Right renal cortex interstitium (tissue), 3 donors: ENCODE results near the gene ATP8A2. TPM values are rescaled to one million over a fixed set of nuclear protein-coding genes. Genes with fewer than 3 reads are reported as not detected.

Source experiments
- DNase-seq, 3 donors: peaks; one replicate each; pipeline ENCODE4 v3.0.0-alpha.2; 2013; ENCODE audit warnings: low read depth in 3 of 3, low spot score in 2 of 3
- polyA plus RNA-seq, 3 donors: library from polyadenylated mRNA; unstranded; fragments of 120-200 nt; gene quantifications; one replicate each; pipeline ENCODE4 v1.2.1, GENCODE V29; 2013; ENCODE audit not compliant: insufficient read length in 3 of 3

ATP8A2 gene
- polyA plus RNA-seq, 3 donors, result 5.5 to 7.2 (median 6.3) TPM

GRCh38 chr13:25843692-25844091 is 471.9 kb downstream of the ATP8A2 start:
- DNase-seq, result no peak

- no peak for DNase-seq
These were observed 473.0 kb downstream of the ATP8A2 start for GRCh38 chr13:25844559-25845434.

- no peak for DNase-seq
These were observed 474.6 kb downstream of the ATP8A2 start for GRCh38 chr13:25846222-25846984.

GRCh38 chr13:25847145-25847544 is 475.4 kb downstream of the ATP8A2 start:
- DNase-seq, result no peak

- no peak for DNase-seq
These were observed 476.2 kb downstream of the ATP8A2 start for GRCh38 chr13:25847635-25848626.

- DNase-seq, result no peak
These were observed 477.3 kb downstream of the ATP8A2 start for GRCh38 chr13:25848812-25849745.

GRCh38 chr13:25857830-25858229 is 486.1 kb downstream of the ATP8A2 start:
- DNase-seq, result no peak

- DNase-seq, result no peak
These were observed 487.8 kb downstream of the ATP8A2 start for GRCh38 chr13:25859528-25859927.

GRCh38 chr13:25860265-25860664 is 488.5 kb downstream of the ATP8A2 start:
- DNase-seq, result no peak

GRCh38 chr13:25860862-25861261 is 489.1 kb downstream of the ATP8A2 start:
- DNase-seq, result no peak

GRCh38 chr13:25862156-25862555 is 490.4 kb downstream of the ATP8A2 start:
- DNase-seq, result no peak

GRCh38 chr13:25864116-25864515 is 492.3 kb downstream of the ATP8A2 start:
- DNase-seq, result no peak

GRCh38 chr13:25864936-25865335 is 493.2 kb downstream of the ATP8A2 start:
- DNase-seq, result no peak

- no peak for DNase-seq
These were observed 493.6 kb downstream of the ATP8A2 start for GRCh38 chr13:25865391-25865790.

- no peak for DNase-seq
These were observed 495.3 kb downstream of the ATP8A2 start for GRCh38 chr13:25867038-25867437.

- no peak for DNase-seq
These were observed 496.7 kb downstream of the ATP8A2 start for GRCh38 chr13:25868490-25868889.

GRCh38 chr13:25869941-25870340 is 498.2 kb downstream of the ATP8A2 start:
- no peak for DNase-seq

- DNase-seq, result no peak
These were observed 499.8 kb downstream of the ATP8A2 start for GRCh38 chr13:25871389-25872125.
